GM12878 (cell line): ENCODE results near the gene CFAP157. TPM values are rescaled to one million over a fixed set of nuclear protein-coding genes. Genes with fewer than 3 reads are reported as not detected.

Experiments used
- ATAC-seq: fragments of 200-7000 bp; cut with Tn5 transposase; 3 replicates; pipeline ENCODE4 v1.9.1; 2020; ENCODE audit warnings: mild to moderate bottlenecking, moderate library complexity
- BruUV-seq: library from RNA; stranded (reverse); fragments of 400-500 nt; replicated peaks from 2 replicates; lab custom pipeline; 2021; lab: Mats Ljungman, UMichigan
- CTCF ChIA-PET: fragments of 300-600 bp; sonication (Branson Sonifier 250); formaldehyde crosslinking; extraction: SDS; loops from one replicate; lab custom pipeline; 2021; ENCODE audit warnings: inconsistent platforms; lab: Yijun Ruan, JAX
- POLR2A ChIA-PET: fragments of 350-600 bp; formaldehyde crosslinking; extraction: SDS; loops from one replicate; lab custom pipeline; 2021; ENCODE audit warnings: inconsistent platforms; lab: Charles Lee
- RAD21 ChIA-PET: fragments of 300-600 bp; sonication (Branson Sonifier 250); formaldehyde crosslinking; loops from one replicate; lab custom pipeline; 2023; ENCODE audit warnings: antibody characterized with exemption; ENCODE audit not compliant: unreplicated experiment; lab: Charles Lee
- SMC1A ChIA-PET: fragments of 300-600 bp; sonication (Branson Sonifier 250); formaldehyde crosslinking; loops from one replicate; lab custom pipeline; 2023; ENCODE audit not compliant: unreplicated experiment, uncharacterized antibody; lab: Charles Lee
- DNase-seq: peaks from one replicate; pipeline ENCODE4 v3.0.0-alpha.2; 2011; ENCODE audit warnings: low read depth, low spot score
- FAIRE-seq: peaks from 3 replicates; lab custom pipeline; 2011; peaks lifted over from hg19 to GRCh38; lab: Jason Lieb, UNC
- H2AFZ ChIP-seq: 2 replicates; pipeline ENCODE4 v1.6.0; 2011; ENCODE audit warnings: low read depth, low read length, control low read depth; ENCODE audit not compliant: control insufficient read depth
- H3K27ac ChIP-seq: 2 replicates; pipeline ENCODE4 v1.5.1; 2011; ENCODE audit warnings: control low read depth; ENCODE audit not compliant: control insufficient read depth, insufficient read depth
- H3K27me3 ChIP-seq, 2 experiments: replicated peaks in 1 of 2; 2 replicates each; pipeline versions ENCODE4 v1.6.0 to v1.6.1; 2011; ENCODE audit warnings: low read length in 1 of 2; ENCODE audit not compliant: control insufficient read depth in 2 of 2, insufficient read depth in 2 of 2
- H3K36me3 ChIP-seq, 2 experiments: 2 replicates each; pipeline ENCODE4 v1.5.1; 2011; ENCODE audit warnings: low read length in 1 of 2; ENCODE audit not compliant: control insufficient read depth in 2 of 2, insufficient read depth in 2 of 2
- H3K4me1 ChIP-seq: 2 replicates; pipeline ENCODE4 v1.6.1; 2011; ENCODE audit warnings: mild to moderate bottlenecking, low read length, moderate library complexity, mixed read lengths; ENCODE audit not compliant: control insufficient read depth, insufficient read depth
- H3K4me2 ChIP-seq: 2 replicates; pipeline ENCODE4 v1.6.0; 2011; ENCODE audit warnings: control low read depth; ENCODE audit not compliant: control insufficient read depth, insufficient read depth
- H3K4me3 ChIP-seq: fragments of 200-600 bp; sonication (generic); 2 replicates; pipeline ENCODE4 v1.5.1; 2016
- H3K79me2 ChIP-seq: 2 replicates; pipeline ENCODE4 v1.6.0; 2011; ENCODE audit warnings: low read length; ENCODE audit not compliant: control insufficient read depth, insufficient read depth
- H3K9ac ChIP-seq: 2 replicates; pipeline ENCODE4 v1.8.0; 2011; ENCODE audit warnings: low read length, control low read depth, mixed read lengths; ENCODE audit not compliant: control insufficient read depth, insufficient read depth
- H3K9me3 ChIP-seq: replicated peaks from 3 replicates; pipeline ENCODE4 v1.5.1; 2011; ENCODE audit warnings: mild to moderate bottlenecking, low read length; ENCODE audit not compliant: control insufficient read depth, insufficient read depth
- H4K20me1 ChIP-seq: 2 replicates; pipeline ENCODE4 v1.6.0; 2011; ENCODE audit not compliant: control insufficient read depth, insufficient read depth
- GATAD2B ChIP-seq: fragments of 450-650 bp; conservative IDR thresholded peaks from 2 replicates; pipeline ENCODE4 v1.6.1; 2017; ENCODE audit warnings: low read depth, mild to moderate bottlenecking, moderate library complexity
- NR2F1 ChIP-seq: fragments of 450-650 bp; conservative IDR thresholded peaks from 2 replicates; pipeline ENCODE4 v1.6.1; 2017; ENCODE audit warnings: mild to moderate bottlenecking
- PRDM15 ChIP-seq: fragments of 450-650 bp; formaldehyde crosslinking; IDR thresholded peaks from 2 replicates; pipeline ENCODE4 v1.4.0; 2020; ENCODE audit warnings: mild to moderate bottlenecking, moderate library complexity
- RUNX3 ChIP-seq: IDR thresholded peaks from 2 replicates; pipeline ENCODE4 v1.6.1; 2012; ENCODE audit warnings: low read length, inconsistent platforms
- SPI1 ChIP-seq: IDR thresholded peaks from 2 replicates; pipeline ENCODE4 v1.6.1; 2011; ENCODE audit warnings: low read depth, mild to moderate bottlenecking, low read length, moderate library complexity, borderline replicate concordance; ENCODE audit not compliant: insufficient read depth
- ZNF24 ChIP-seq: fragments of 450-650 bp; IDR thresholded peaks from 2 replicates; pipeline ENCODE4 v1.6.1; 2017; ENCODE audit warnings: antibody characterized with exemption, mild to moderate bottlenecking
- ZNF622 ChIP-seq: fragments of 450-650 bp; IDR thresholded peaks from 2 replicates; pipeline ENCODE4 v1.6.1; 2017; ENCODE audit warnings: mild to moderate bottlenecking, inconsistent platforms
- ZZZ3 ChIP-seq: IDR thresholded peaks from 2 replicates; pipeline ENCODE4 v1.6.1; 2011; ENCODE audit warnings: low read depth; ENCODE audit not compliant: control insufficient read depth, insufficient read length
- WGBS: methylation state at CpG from one replicate; pipeline ENCODE4 v1.1.6; 2016; ENCODE audit warnings: low lambda C conversion rate; ENCODE audit not compliant: insufficient replicate concordance, insufficient coverage; ENCODE audit errors: missing lambda C conversion rate; 5-methylcytosine and 5-hydroxymethylcytosine counted together
- in situ Hi-C: fragments of 300-500 bp; cut with MboI; formaldehyde crosslinking; loops from 9 replicates; pipeline ENCODE4 v1.14.3; 2018; ENCODE audit warnings: mixed read lengths
- intact Hi-C: fragments of 100-400 bp; cut with micrococcal nuclease; formaldehyde crosslinking; loops from one replicate; pipeline ENCODE4 v1.14.2; 2022; ENCODE audit not compliant: unreplicated experiment
- polyA plus RNA-seq, 11 experiments: library from polyadenylated mRNA; depleted of rRNA in 4 of 11; unstranded in 6 of 11; stranded (reverse) in 5 of 11; fragments of >200 nt; fragmentation: Nextera tagmentation in 4 of 11; fragmentation: Illumina TruSeq in 1 of 11; extraction: Ambion mirVana in 4 of 11; extraction: Trizol in 1 of 11; gene quantifications; 1 replicate in 1 of 11; 2 replicates in 10 of 11; pipeline versions ENCODE4 v1.2.1 to v1.2.3, GENCODE V29; 2011 to 2016; ENCODE audit warnings: inconsistent platforms in 2 of 11, missing spikeins in 2 of 11, low read depth in 1 of 11
- total RNA-seq, 4 experiments: library from RNA; depleted of rRNA in 3 of 4; stranded (reverse); fragments of >200 nt in 3 of 4; fragmentation: Illumina TruSeq in 1 of 4; extraction: Trizol in 1 of 4; gene quantifications; 2 replicates each; pipeline versions ENCODE4 v1.2.1 to v1.2.3, GENCODE V29; 2013 to 2021
- TF ChIP-seq, protein P1 (sequence below): IDR thresholded peaks from 2 replicates; pipeline ENCODE4 v1.6.1; 2011; ENCODE audit warnings: low read depth, low read length, improper control_type of control experiment, borderline replicate concordance
- TF ChIP-seq, protein P2 (sequence below): fragments of 450-650 bp; IDR thresholded peaks from 2 replicates; pipeline ENCODE4 v1.6.1; 2017; ENCODE audit warnings: mild to moderate bottlenecking

The CFAP157 gene
- total and polyA plus RNA-seq, 10 of the 15 experiments (the other 5 are each of a cell fraction or from before 2014, with no cell fraction given) = 0.08 to 0.72 TPM; not detected in 8

DNA sequence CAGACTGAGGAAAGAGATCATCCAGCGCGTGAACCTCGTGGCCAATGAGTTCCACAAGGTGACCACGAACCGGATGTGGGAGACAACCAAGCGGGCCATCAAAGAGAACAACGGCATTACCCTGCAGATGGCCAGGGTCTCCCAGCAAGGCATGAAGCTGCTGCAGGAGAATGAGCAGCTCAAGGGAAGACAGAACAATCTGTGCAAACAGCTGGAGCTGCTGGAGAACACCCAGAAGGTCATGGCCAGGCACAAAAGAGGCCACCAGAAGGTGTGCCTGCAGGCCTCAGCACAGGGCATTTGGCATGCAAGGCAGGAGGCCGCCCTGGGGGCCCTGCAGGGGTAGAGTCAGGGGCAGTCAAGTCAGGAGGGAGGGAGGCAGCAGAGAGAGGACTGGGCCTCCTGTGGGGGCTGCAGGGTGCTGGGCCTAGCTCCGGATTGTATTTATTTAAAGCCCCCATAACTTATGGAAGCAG, 4.5 kb downstream of the CFAP157 start:
- H4K20me1 ChIP-seq = no peaks in the 10 kb centered on the region
- no peak overlapping the region for H3K4me2 ChIP-seq
- no TSS peak for BruUV-seq
- intact Hi-C loops = no loop called here
- H3K27ac ChIP-seq = no peak overlapping the region
- POLR2A ChIA-PET = no interaction called here
- CTCF ChIA-PET = interaction anchor here (1.1 kb wide), 1 partner anchor 199 kb away, joined by 3 read pairs; no protein-coding TSS in a partner anchor
- RAD21 ChIA-PET = no interaction called here
- no peaks in the 10 kb centered on the region for H3K79me2 ChIP-seq
- H3K4me3 ChIP-seq = no peak overlapping the region
- no peak overlapping the region for H2AFZ ChIP-seq
- H3K36me3 ChIP-seq = no peaks in the 10 kb centered on the region; a peak in 1 of 4 replicates
- SMC1A ChIA-PET = no interaction called here
- ATAC-seq (no peak), DNase-seq (no peak), FAIRE-seq (no peak)
- H3K27me3 ChIP-seq = no peaks in the 10 kb centered on the region
- TF ChIP-seq ZZZ3 (no peak), PRDM15 (no peak), RUNX3 (peak; percentile 67), ZNF622 (no peak), NR2F1 (0 out of 2 replicates have a peak, but pooled peaks have one; percentile 26), SPI1 (no peak), ZNF24 (no peak), GATAD2B (no peak)
- TF ChIP-seq, protein P1, sequence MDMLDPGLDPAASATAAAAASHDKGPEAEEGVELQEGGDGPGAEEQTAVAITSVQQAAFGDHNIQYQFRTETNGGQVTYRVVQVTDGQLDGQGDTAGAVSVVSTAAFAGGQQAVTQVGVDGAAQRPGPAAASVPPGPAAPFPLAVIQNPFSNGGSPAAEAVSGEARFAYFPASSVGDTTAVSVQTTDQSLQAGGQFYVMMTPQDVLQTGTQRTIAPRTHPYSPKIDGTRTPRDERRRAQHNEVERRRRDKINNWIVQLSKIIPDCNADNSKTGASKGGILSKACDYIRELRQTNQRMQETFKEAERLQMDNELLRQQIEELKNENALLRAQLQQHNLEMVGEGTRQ = no peak
- TF ChIP-seq, protein P2, sequence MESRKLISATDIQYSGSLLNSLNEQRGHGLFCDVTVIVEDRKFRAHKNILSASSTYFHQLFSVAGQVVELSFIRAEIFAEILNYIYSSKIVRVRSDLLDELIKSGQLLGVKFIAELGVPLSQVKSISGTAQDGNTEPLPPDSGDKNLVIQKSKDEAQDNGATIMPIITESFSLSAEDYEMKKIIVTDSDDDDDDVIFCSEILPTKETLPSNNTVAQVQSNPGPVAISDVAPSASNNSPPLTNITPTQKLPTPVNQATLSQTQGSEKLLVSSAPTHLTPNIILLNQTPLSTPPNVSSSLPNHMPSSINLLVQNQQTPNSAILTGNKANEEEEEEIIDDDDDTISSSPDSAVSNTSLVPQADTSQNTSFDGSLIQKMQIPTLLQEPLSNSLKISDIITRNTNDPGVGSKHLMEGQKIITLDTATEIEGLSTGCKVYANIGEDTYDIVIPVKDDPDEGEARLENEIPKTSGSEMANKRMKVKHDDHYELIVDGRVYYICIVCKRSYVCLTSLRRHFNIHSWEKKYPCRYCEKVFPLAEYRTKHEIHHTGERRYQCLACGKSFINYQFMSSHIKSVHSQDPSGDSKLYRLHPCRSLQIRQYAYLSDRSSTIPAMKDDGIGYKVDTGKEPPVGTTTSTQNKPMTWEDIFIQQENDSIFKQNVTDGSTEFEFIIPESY = no peak
- TF ChIP-seq, all 136 proteins: peak for 2
- in situ Hi-C loops = no loop called here
- Histone ChIP-seq H3K4me1 (peaks cover 6% of the 10 kb centered on the region; the same call in 1 of the 2 replicates), H3K9me3 (no peaks in the 10 kb centered on the region; the same call in 2 of the 3 replicates), H3K9ac (no peak overlapping the region)
- WGBS = 8% methylated on average over 9 of the region's 9 CpGs
